Sigmoid colon (tissue), 7 donors: ENCODE results near the gene ANKRD6. TPM values are rescaled to one million over a fixed set of nuclear protein-coding genes. Genes with fewer than 3 reads are reported as not detected.

Experiments
- DNase-seq: peaks from one replicate; pipeline ENCODE4 v3.0.0-alpha.2; 2019
- H3K27ac ChIP-seq, 4 donors: fragments of 200-600 bp; sonication (generic); one replicate each; pipeline ENCODE4 v1.5.1; 2016 to 2019; ENCODE audit warnings: mild to moderate bottlenecking in 1 of 4
- H3K27me3 ChIP-seq, 3 donors: fragments of 200-600 bp; sonication (generic); one replicate each; pipeline ENCODE4 v1.5.1; 2019; ENCODE audit warnings: mild to moderate bottlenecking in 1 of 3
- H3K36me3 ChIP-seq, 4 donors: fragments of 200-600 bp; sonication (generic); one replicate each; pipeline ENCODE4 v1.5.1; 2016 to 2019
- H3K4me1 ChIP-seq, 4 donors: fragments of 200-600 bp; sonication (generic); one replicate each; pipeline ENCODE4 v1.5.1; 2017 to 2019
- H3K4me3 ChIP-seq, 4 donors: fragments of 200-600 bp; sonication (generic); one replicate each; pipeline ENCODE4 v1.5.1; 2017 to 2019; ENCODE audit warnings: mild to moderate bottlenecking in 2 of 4, moderate library complexity in 1 of 4
- H3K9me3 ChIP-seq, 4 donors: fragments of 200-600 bp in 3 of 4; sonication (generic) in 3 of 4; one replicate each; pipeline versions ENCODE4 v1.5.1 to v1.6.1; 2013 to 2019
- CTCF ChIP-seq, 4 experiments: fragments of 450-650 bp in 3 of 4; fragments of 200-600 bp in 1 of 4; IDR thresholded peaks; one replicate each; pipeline ENCODE4 v1.5.1; 2016 to 2019; ENCODE audit warnings: antibody characterized with exemption in 4 of 4, mild to moderate bottlenecking in 3 of 4, moderate library complexity in 2 of 4
- EP300 ChIP-seq, 4 donors: sonication (generic); formaldehyde crosslinking; IDR thresholded peaks; one replicate each; pipeline ENCODE4 v1.6.1; 2017; ENCODE audit warnings: antibody characterized with exemption in 4 of 4
- POLR2A ChIP-seq, 2 donors: fragments of 450-650 bp; IDR thresholded peaks; one replicate each; pipeline ENCODE4 v1.6.1; 2016; ENCODE audit warnings: antibody characterized with exemption in 2 of 2, mild to moderate bottlenecking in 2 of 2, moderate library complexity in 2 of 2
- POLR2AphosphoS5 ChIP-seq, 4 donors: sonication (generic); formaldehyde crosslinking; IDR thresholded peaks; one replicate each; pipeline ENCODE4 v1.6.1; 2017; ENCODE audit warnings: antibody characterized with exemption in 4 of 4
- WGBS, 2 donors: extraction: QIAGEN DNeasy Blood & Tissue Kit; methylation state at CpG; one replicate each; pipeline ENCODE4 v1.1.7; 2013; 5-methylcytosine and 5-hydroxymethylcytosine counted together
- intact Hi-C: fragments of 100-400 bp; cut with DNase I; formaldehyde crosslinking; loops from one replicate; pipeline ENCODE4 v1.15.1; 2023
- polyA plus RNA-seq, 3 donors: library from polyadenylated mRNA; stranded (reverse); fragments of 200-250 nt; gene quantifications; one replicate each; pipeline ENCODE4 v1.2.3, GENCODE V29; 2013
- total RNA-seq, 4 donors: library from RNA; depleted of rRNA; stranded (reverse); fragments of >200 nt; gene quantifications; one replicate each; pipeline ENCODE4 v1.1.0, GENCODE V29; 2016
- donor health status: healthy with polysubstance abuse.
- donor health status: Bipolar disorder and iron deficiency.
- donor health status: healthy.

Gene ANKRD6
- total and polyA plus RNA-seq, 7 donors: 1.7 to 21.6 (median 8.0) TPM

DNA sequence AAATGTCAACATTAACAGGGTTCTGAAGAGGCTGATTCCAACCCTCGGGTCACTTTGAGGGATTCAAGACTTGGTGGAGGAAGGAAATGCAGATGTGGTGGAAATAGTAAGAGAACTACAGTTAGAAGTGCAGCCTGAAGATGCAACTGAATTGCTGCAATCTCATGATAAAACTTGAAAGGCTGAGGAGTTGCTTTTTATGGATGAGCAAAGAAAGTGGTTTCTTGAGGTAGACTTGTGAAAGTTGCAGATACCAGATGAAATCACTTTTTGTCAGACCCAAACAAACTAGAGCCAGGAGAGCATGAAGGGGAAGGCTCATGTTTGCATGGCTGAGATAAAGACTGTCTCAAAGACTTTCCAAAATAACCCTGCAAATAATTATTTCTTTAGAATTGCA is 16.2 kb downstream of the ANKRD6 start:
- TF ChIP-seq POLR2AphosphoS5 (IDR thresholded peaks at IDR 0.05) (no peak), EP300 (IDR thresholded peaks at IDR 0.05) (no peak), POLR2A (IDR thresholded peaks at IDR 0.05) (no peak), CTCF (IDR thresholded peaks at IDR 0.05) (no peak)
- H3K27ac ChIP-seq: no peak overlapping the region
- H3K27me3 ChIP-seq: no peaks in the 10 kb centered on the region
- H3K4me3 ChIP-seq: no peak overlapping the region
- DNase-seq: no peak
- no peaks in the 10 kb centered on the region for H3K36me3 ChIP-seq
- WGBS, 2 donors: 27 to 51% methylated on average over 1 of the region's 1 CpG
- no peaks in the 10 kb centered on the region for H3K9me3 ChIP-seq
- intact Hi-C loops: no loop called here
- peaks cover 0 to 27% (median 16%) of the 10 kb centered on the region in 4 donors for H3K4me1 ChIP-seq

DNA sequence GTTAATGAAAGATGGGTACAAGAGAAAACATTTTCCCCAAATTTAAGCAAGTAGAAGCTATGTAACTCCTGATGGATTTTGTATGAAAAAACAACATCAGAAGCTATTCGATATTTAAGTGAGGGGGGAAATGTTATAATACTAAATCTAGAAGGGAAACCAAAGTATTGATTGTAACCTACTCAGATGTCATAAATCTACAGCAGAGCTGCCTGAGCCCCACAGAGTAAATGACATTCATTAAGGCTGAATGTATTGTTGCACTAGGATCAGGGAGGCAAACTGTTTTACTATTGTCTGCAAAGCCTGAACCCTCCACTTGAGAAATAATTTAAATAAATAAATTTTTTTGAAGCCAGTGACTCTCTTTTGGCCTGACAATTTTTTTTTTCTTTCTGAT is 19.3 kb downstream of the ANKRD6 start:
- Histone ChIP-seq H3K27ac (peak overlapping the region in 2 of 4 donors; percentile 25 to 30), H3K4me1 (peaks cover 0 to 27% (median 16%) of the 10 kb centered on the region in 4 donors), H3K36me3 (no peaks in the 10 kb centered on the region), H3K27me3 (no peaks in the 10 kb centered on the region), H3K9me3 (no peaks in the 10 kb centered on the region), H3K4me3 (no peak overlapping the region)
- DNase-seq: no peak
- intact Hi-C loops: no loop called here
- WGBS, 2 donors: 89% methylated on average over 1 of the region's 1 CpG
- TF ChIP-seq EP300 (IDR thresholded peaks at IDR 0.05): no peak
- TF ChIP-seq POLR2A (IDR thresholded peaks at IDR 0.05): no peak
- TF ChIP-seq CTCF (IDR thresholded peaks at IDR 0.05): no peak
- no peak for TF ChIP-seq POLR2AphosphoS5 (IDR thresholded peaks at IDR 0.05)

DNA sequence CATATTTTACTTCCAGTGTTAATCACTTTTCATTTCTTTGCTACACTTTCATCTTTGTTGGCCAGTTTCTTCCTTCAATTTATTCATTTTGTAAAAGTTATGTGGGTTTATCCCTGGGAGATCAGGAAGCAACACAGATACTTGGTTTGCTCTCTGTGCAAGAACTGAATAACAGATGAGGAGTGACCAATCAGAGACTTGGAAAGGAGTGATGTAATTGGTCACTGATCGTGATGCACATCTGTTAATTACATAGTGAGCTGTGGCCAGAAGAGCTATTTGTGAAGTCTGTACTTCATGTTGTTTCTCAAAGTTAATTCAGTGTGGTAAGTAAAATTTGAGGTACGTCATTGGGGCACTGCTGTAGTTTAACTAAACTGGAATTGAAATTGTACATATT is 21.3 kb downstream of the ANKRD6 start:
- Histone ChIP-seq H3K36me3 (no peaks in the 10 kb centered on the region), H3K4me3 (no peak overlapping the region), H3K27me3 (no peaks in the 10 kb centered on the region), H3K4me1 (peaks cover 0 to 27% (median 16%) of the 10 kb centered on the region in 4 donors), H3K27ac (no peak overlapping the region), H3K9me3 (no peaks in the 10 kb centered on the region)
- no peak for DNase-seq
- TF ChIP-seq EP300 (IDR thresholded peaks at IDR 0.05): no peak
- no peak for TF ChIP-seq CTCF (IDR thresholded peaks at IDR 0.05)
- TF ChIP-seq POLR2AphosphoS5 (IDR thresholded peaks at IDR 0.05): no peak
- no peak for TF ChIP-seq POLR2A (IDR thresholded peaks at IDR 0.05)
- 74 to 77% methylated on average over 2 of the region's 2 CpGs for WGBS, 2 donors
- intact Hi-C loops: no loop called here

DNA sequence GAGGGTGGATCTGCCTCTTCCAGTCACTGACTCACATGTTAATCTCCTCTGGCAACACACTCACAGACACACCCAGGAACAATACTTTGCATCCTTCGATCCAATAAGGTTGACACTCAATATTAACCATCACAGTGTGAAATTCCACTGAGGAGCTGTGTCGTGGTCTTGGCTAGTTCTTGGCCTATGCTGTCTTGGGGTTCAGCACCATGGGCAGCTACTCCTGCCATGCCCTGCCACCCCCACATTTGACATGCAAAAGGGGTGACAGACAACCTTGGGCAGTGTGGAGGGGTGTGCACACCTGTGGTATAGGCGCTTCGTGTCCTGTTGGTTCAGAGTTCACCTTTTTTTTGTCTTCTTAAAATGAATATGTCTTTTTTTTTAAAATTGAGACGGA is 25.8 kb downstream of the ANKRD6 start:
- TF ChIP-seq POLR2A (IDR thresholded peaks at IDR 0.05): no peak
- TF ChIP-seq POLR2AphosphoS5 (IDR thresholded peaks at IDR 0.05): no peak
- TF ChIP-seq CTCF (IDR thresholded peaks at IDR 0.05): no peak
- no peak for TF ChIP-seq EP300 (IDR thresholded peaks at IDR 0.05)
- Histone ChIP-seq H3K36me3 (no peaks in the 10 kb centered on the region), H3K4me1 (peaks cover 0 to under 1% (median 0%) of the 10 kb centered on the region in 4 donors), H3K4me3 (no peak overlapping the region), H3K27ac (no peak overlapping the region), H3K27me3 (no peaks in the 10 kb centered on the region), H3K9me3 (no peaks in the 10 kb centered on the region)
- no peak for DNase-seq
- WGBS, 2 donors: 86 to 87% methylated on average over 5 of the region's 5 CpGs
- intact Hi-C loops: no loop called here

DNA sequence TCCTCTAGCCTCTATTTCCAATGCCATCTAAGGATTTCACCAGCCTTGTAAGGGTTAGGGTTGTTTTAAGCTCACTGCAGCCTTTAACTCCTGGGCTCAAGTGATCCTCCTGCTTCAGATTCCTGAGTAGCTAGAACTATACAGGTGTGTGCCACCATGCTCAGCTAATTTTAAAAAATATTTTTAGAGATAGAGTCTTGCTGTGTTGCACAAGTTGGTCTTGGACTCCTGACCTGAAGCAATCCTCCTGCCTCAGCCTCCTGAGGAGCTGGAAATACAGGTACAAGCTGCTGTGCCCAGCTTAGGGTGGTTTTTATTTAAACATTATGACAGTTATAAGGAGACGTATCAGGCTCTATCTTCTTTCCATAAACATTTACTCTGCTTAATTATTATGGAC is 26.5 kb downstream of the ANKRD6 start:
- H3K4me3 ChIP-seq: no peak overlapping the region
- H3K27ac ChIP-seq: no peak overlapping the region
- H3K9me3 ChIP-seq: no peaks in the 10 kb centered on the region
- WGBS, 2 donors: 75 to 88% methylated on average over 1 of the region's 1 CpG
- no peak for DNase-seq
- no peaks in the 10 kb centered on the region for H3K4me1 ChIP-seq
- intact Hi-C loops: no loop called here
- no peaks in the 10 kb centered on the region for H3K36me3 ChIP-seq
- no peaks in the 10 kb centered on the region for H3K27me3 ChIP-seq
- TF ChIP-seq POLR2A (IDR thresholded peaks at IDR 0.05): no peak
- no peak for TF ChIP-seq POLR2AphosphoS5 (IDR thresholded peaks at IDR 0.05)
- TF ChIP-seq EP300 (IDR thresholded peaks at IDR 0.05): no peak
- TF ChIP-seq CTCF (IDR thresholded peaks at IDR 0.05): no peak
